ENCODE data around the gene SEMA3F. TPM values are rescaled to one million over a fixed set of nuclear protein-coding genes. Genes with fewer than 3 reads are reported as not detected.

SEMA3F gene
- total and polyA plus RNA-seq, 8 donors = 26.0 to 56.2 (median 46.7) TPM

DNA sequence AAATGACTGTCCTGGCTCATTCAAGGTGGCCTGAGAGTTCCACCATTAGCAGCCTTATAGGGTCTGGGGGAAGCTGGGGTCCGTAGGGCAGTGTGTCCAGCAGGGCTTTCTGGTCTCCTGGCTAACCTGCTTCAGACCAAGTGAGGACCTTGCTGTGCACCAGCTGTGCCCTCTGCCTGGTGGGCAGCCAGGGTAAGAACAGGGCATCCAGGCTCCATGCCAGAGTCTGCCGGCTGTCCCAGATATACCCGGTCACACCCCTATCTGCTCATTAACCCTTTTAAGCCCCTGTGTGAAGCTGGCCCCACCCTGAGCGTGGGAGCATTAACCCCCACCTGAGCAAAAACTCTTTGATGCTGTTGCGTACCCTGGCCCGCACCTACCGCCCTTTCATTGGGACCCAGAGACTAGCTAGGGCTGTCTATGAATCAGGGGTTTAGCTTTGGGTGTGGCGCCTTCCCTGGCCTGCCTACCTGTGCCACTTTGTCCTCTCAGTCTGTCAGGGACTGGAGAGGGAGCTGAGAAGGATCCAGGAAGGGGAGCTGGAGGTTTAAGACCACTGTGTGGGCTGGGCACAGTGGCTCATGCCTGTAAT is 17.6 kb downstream of the SEMA3F start:
- no peak for DNase-seq
- Histone ChIP-seq H3K4me1 (peaks cover 7 to 45% of the 10 kb centered on the region in 2 donors), H3K27ac (peak overlapping the region in 1 of 2 donors; percentile 73), H3K4me3 (no peak overlapping the region), H3K27me3 (no peaks in the 10 kb centered on the region), H3K9me3 (no peaks in the 10 kb centered on the region), H3K36me3 (peaks cover 0 to 6% of the 10 kb centered on the region in 2 donors)
- TF ChIP-seq, protein P1, sequence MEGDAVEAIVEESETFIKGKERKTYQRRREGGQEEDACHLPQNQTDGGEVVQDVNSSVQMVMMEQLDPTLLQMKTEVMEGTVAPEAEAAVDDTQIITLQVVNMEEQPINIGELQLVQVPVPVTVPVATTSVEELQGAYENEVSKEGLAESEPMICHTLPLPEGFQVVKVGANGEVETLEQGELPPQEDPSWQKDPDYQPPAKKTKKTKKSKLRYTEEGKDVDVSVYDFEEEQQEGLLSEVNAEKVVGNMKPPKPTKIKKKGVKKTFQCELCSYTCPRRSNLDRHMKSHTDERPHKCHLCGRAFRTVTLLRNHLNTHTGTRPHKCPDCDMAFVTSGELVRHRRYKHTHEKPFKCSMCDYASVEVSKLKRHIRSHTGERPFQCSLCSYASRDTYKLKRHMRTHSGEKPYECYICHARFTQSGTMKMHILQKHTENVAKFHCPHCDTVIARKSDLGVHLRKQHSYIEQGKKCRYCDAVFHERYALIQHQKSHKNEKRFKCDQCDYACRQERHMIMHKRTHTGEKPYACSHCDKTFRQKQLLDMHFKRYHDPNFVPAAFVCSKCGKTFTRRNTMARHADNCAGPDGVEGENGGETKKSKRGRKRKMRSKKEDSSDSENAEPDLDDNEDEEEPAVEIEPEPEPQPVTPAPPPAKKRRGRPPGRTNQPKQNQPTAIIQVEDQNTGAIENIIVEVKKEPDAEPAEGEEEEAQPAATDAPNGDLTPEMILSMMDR (IDR thresholded peaks at IDR 0.05) = no peak
- no peak for ATAC-seq
- intact Hi-C loops (cut with DNase I) = no loop called here

DNA sequence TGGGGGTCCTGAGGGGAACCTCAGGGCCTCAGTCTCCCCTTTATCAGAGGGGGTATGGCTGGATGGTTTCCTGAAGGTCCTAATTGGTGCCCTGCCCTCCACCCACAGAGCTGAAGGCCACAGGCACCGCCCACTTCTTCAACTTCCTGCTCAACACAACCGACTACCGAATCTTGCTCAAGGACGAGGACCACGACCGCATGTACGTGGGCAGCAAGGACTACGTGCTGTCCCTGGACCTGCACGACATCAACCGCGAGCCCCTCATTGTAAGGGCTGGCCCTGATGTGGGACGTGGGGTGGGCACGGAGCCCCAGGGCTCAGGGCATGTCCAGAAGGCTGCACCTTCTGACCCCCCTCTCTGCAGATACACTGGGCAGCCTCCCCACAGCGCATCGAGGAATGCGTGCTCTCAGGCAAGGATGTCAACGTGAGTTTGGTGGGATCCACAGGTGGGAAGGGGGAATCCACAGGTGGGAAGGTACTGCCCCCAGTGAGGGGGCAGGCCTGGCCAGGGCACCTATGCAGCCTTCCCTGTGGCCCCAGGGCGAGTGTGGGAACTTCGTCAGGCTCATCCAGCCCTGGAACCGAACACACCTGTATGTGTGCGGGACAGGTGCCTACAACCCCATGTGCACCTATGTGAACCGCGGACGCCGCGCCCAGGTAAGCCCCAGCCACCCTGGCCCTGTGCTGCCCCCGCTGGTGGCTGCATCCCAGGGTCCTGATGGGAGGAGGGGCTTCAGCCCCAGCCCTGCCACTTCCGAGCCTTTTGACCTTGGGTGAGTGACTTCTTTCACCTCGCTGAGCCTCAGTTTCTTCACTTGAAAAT is 18.8 kb downstream of the SEMA3F start:
- intact Hi-C loops (cut with DNase I) = no loop called here

DNA sequence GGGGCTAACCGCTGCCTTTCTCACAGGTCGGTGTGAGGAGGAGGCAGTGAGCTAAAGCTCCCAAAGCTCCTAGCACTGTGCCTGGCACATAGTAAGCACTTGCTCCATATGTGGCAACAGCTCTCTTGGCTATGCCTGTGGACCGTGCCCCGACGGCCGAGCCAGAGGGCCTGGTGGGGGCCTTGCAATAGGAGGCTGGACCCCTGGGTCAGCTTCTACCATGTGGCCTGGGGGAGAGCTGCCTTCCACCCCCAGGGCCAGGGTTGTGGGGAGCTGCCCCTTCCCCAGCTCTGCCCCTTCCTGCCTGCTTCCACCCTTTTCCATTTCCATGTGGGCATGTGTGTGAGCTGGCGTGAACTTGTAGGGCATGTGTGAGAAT is 19.4 kb downstream of the SEMA3F start:
- Histone ChIP-seq H3K27me3 (no peaks in the 10 kb centered on the region), H3K36me3 (peaks cover 0 to 10% of the 10 kb centered on the region in 2 donors), H3K27ac (no peak overlapping the region), H3K4me3 (no peak overlapping the region), H3K9me3 (no peaks in the 10 kb centered on the region), H3K4me1 (peaks cover 7 to 29% of the 10 kb centered on the region in 2 donors)
- no peak for DNase-seq
- ATAC-seq = no peak
- intact Hi-C loops (cut with DNase I) = no loop called here
- TF ChIP-seq, protein P1 (IDR thresholded peaks at IDR 0.05) = no peak

More for the DNA sequence above, 18.8 kb downstream of the SEMA3F start:
- Histone ChIP-seq H3K9me3 (no peaks in the 10 kb centered on the region), H3K4me1 (peaks cover 7 to 33% of the 10 kb centered on the region in 2 donors), H3K4me3 (no peak overlapping the region), H3K36me3 (peaks cover 0 to 10% of the 10 kb centered on the region in 2 donors), H3K27ac (no peak overlapping the region), H3K27me3 (no peaks in the 10 kb centered on the region)
- TF ChIP-seq, protein P1 (IDR thresholded peaks at IDR 0.05) = no peak
- no peak for DNase-seq
- no peak for ATAC-seq

DNA sequence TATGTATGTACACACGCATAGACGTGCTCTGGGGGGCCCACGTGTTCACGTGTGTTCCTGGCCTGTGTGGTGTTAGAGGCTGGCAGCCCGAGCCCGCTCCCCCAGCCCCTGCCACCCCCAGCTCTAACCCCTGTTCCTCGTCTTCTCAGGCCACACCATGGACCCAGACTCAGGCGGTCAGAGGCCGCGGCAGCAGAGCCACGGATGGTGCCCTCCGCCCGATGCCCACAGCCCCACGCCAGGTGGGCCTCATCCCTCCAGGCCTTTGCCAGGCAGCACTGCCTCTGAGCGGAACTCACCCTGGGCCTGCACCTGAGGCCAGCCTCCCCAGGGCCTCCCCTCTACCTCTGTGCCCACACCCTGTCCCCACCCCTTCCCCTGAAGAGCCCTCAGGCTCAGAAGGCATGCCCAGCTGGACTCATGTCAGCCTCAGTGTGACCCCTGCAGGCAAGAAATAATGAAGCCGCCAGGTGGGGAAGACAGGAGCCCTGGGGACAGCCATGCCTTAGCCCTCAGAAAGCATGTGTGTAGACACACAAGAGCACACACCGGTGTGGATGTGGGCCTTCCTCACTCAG is 19.9 kb downstream of the SEMA3F start:
- peaks cover 7 to 29% of the 10 kb centered on the region in 2 donors for H3K4me1 ChIP-seq
- peak; percentile 81 for ATAC-seq
- H3K27ac ChIP-seq = no peak overlapping the region
- intact Hi-C loops (cut with DNase I) = no loop called here
- peaks cover 0 to 10% of the 10 kb centered on the region in 2 donors for H3K36me3 ChIP-seq
- TF ChIP-seq, protein P1 (IDR thresholded peaks at IDR 0.05) = no peak
- no peaks in the 10 kb centered on the region for H3K27me3 ChIP-seq
- H3K4me3 ChIP-seq = no peak overlapping the region
- peak in 1 of 4 donors; percentile 60 for DNase-seq
- H3K9me3 ChIP-seq = no peaks in the 10 kb centered on the region

DNA sequence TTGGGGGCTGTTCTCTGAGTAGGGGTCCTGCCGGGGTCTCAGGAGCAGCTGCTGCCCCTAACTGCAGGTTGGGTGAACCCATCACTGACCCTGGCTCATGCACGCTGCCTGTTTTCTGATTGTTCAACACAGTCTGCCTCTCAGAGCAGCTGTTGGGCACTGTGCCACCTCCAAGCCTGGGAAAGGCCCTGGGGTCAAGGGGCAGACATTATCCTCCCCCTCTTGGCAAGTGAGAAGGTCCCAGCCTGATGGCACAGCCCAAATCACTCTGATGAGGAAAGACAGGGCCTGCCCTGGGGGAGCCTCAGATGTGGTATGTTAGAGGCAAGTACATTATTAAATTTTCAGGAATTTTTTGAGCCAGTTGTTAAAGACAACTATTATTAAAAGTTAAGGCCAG is 22.2 kb downstream of the SEMA3F start:
- TF ChIP-seq, protein P1 (IDR thresholded peaks at IDR 0.05) = no peak
- H3K4me1 ChIP-seq = peaks cover 0 to 13% of the 10 kb centered on the region in 2 donors
- no peaks in the 10 kb centered on the region for H3K27me3 ChIP-seq
- H3K9me3 ChIP-seq = no peaks in the 10 kb centered on the region
- H3K36me3 ChIP-seq = peaks cover 0 to 10% of the 10 kb centered on the region in 2 donors
- intact Hi-C loops (cut with DNase I) = no loop called here
- no peak overlapping the region for H3K4me3 ChIP-seq
- ATAC-seq (no peak), DNase-seq (no peak)
- H3K27ac ChIP-seq = no peak overlapping the region

Data from left lung (tissue), 10 donors.